Liver (tissue), 9 donors: ENCODE measurements around the gene FTCD. TPM values are rescaled to one million over a fixed set of nuclear protein-coding genes. Genes with fewer than 3 reads are reported as not detected.

Source experiments
- DNase-seq: peaks from one replicate; pipeline ENCODE4 v3.0.0-alpha.2; 2017; ENCODE audit warnings: low spot score
- H3K27ac ChIP-seq, 2 donors: one replicate each; pipeline ENCODE4 v1.7.0; 2013; ENCODE audit warnings: inconsistent platforms in 2 of 2, low read length in 2 of 2, control low read depth in 1 of 2, low read depth in 1 of 2, mild to moderate bottlenecking in 1 of 2
- H3K27me3 ChIP-seq, 4 donors: one replicate each; pipeline versions ENCODE4 v1.6.1 to v1.7.0; 2013; ENCODE audit warnings: low read length in 3 of 4, inconsistent platforms in 1 of 4, mild to moderate bottlenecking in 1 of 4, moderate library complexity in 1 of 4; ENCODE audit not compliant: control insufficient read depth in 4 of 4, insufficient read depth in 4 of 4
- H3K36me3 ChIP-seq, 4 donors: one replicate each; pipeline versions ENCODE4 v1.6.1 to v1.7.0; 2013; ENCODE audit warnings: low read length in 3 of 4, mild to moderate bottlenecking in 3 of 4, low read depth in 1 of 4, moderate library complexity in 1 of 4; ENCODE audit not compliant: control insufficient read depth in 4 of 4, insufficient read depth in 3 of 4
- H3K4me1 ChIP-seq, 4 donors: one replicate each; pipeline versions ENCODE4 v1.6.1 to v1.7.0; 2013; ENCODE audit warnings: low read length in 3 of 4, mild to moderate bottlenecking in 3 of 4, moderate library complexity in 1 of 4; ENCODE audit not compliant: control insufficient read depth in 4 of 4, insufficient read depth in 4 of 4
- H3K4me3 ChIP-seq, 3 donors: one replicate each; pipeline versions ENCODE4 v1.6.1 to v1.7.0; 2013; ENCODE audit warnings: low read length in 3 of 3, control low read depth in 1 of 3, low read depth in 1 of 3, mild to moderate bottlenecking in 1 of 3
- H3K9ac ChIP-seq, 2 donors: one replicate each; pipeline ENCODE4 v1.7.0; 2013; ENCODE audit warnings: low read length in 2 of 2, mild to moderate bottlenecking in 2 of 2, moderate library complexity in 2 of 2, control low read depth in 1 of 2, low read depth in 1 of 2
- H3K9me3 ChIP-seq, 4 donors: one replicate each; pipeline versions ENCODE4 v1.6.1 to v1.7.0; 2013; ENCODE audit warnings: low read length in 3 of 4; ENCODE audit not compliant: control insufficient read depth in 4 of 4
- ATF3 ChIP-seq: IDR thresholded peaks from 2 replicates; pipeline ENCODE4 v1.6.1; 2016; ENCODE audit warnings: antibody characterized with exemption
- CTCF ChIP-seq: fragments of 150-350 bp; IDR thresholded peaks from 2 replicates; pipeline ENCODE4 v1.5.1; 2017; ENCODE audit warnings: improper control_type of control experiment, low read depth, low read length; ENCODE audit not compliant: missing input control
- EGR1 ChIP-seq, 2 donors: IDR thresholded peaks; 2 replicates each; pipeline ENCODE4 v1.6.1; 2016 to 2018; ENCODE audit warnings: antibody characterized with exemption in 2 of 2, low read depth in 2 of 2
- FOXA1 ChIP-seq: IDR thresholded peaks from 2 replicates; pipeline ENCODE4 v1.6.1; 2016; ENCODE audit warnings: antibody characterized with exemption
- FOXA2 ChIP-seq: IDR thresholded peaks from 2 replicates; pipeline ENCODE4 v1.6.1; 2016; ENCODE audit warnings: antibody characterized with exemption
- GABPA ChIP-seq, 2 donors: IDR thresholded peaks in 1 of 2; conservative IDR thresholded peaks in 1 of 2; 2 replicates each; pipeline ENCODE4 v1.6.1; 2016; ENCODE audit warnings: antibody characterized with exemption in 2 of 2, mild to moderate bottlenecking in 1 of 2, moderate library complexity in 1 of 2
- HNF4A ChIP-seq, 2 donors: conservative IDR thresholded peaks; 2 replicates each; pipeline ENCODE4 v1.6.1; 2016; ENCODE audit warnings: antibody characterized with exemption in 2 of 2, mild to moderate bottlenecking in 2 of 2
- HNF4G ChIP-seq: IDR thresholded peaks from 2 replicates; pipeline ENCODE4 v1.6.1; 2016; ENCODE audit warnings: antibody characterized with exemption
- JUND ChIP-seq, 2 donors: IDR thresholded peaks; 2 replicates each; pipeline ENCODE4 v1.6.1; 2016; ENCODE audit warnings: antibody characterized with exemption in 2 of 2
- MAX ChIP-seq: IDR thresholded peaks from 2 replicates; pipeline ENCODE4 v1.6.1; 2016; ENCODE audit warnings: antibody characterized with exemption
- NR2F2 ChIP-seq: IDR thresholded peaks from 2 replicates; pipeline ENCODE4 v1.6.1; 2016; ENCODE audit warnings: antibody characterized with exemption
- RAD21 ChIP-seq, 2 donors: IDR thresholded peaks; 2 replicates each; pipeline ENCODE4 v1.6.1; 2016; ENCODE audit warnings: antibody characterized with exemption in 2 of 2, mild to moderate bottlenecking in 2 of 2
- REST ChIP-seq: IDR thresholded peaks from 2 replicates; pipeline ENCODE4 v1.6.1; 2016; ENCODE audit warnings: antibody characterized with exemption, mild to moderate bottlenecking
- RXRA ChIP-seq, 2 donors: IDR thresholded peaks; 2 replicates each; pipeline ENCODE4 v1.6.1; 2017 to 2018; ENCODE audit warnings: antibody characterized with exemption in 2 of 2, mild to moderate bottlenecking in 1 of 2
- SP1 ChIP-seq: IDR thresholded peaks from 2 replicates; pipeline ENCODE4 v1.6.1; 2018; ENCODE audit warnings: antibody characterized with exemption, mild to moderate bottlenecking
- YY1 ChIP-seq: IDR thresholded peaks from 2 replicates; pipeline ENCODE4 v1.6.1; 2016; ENCODE audit warnings: antibody characterized with exemption, mild to moderate bottlenecking
- ZBTB33 ChIP-seq: IDR thresholded peaks from 2 replicates; pipeline ENCODE4 v1.6.1; 2016; ENCODE audit warnings: antibody characterized with exemption
- WGBS: extraction: QIAGEN DNeasy Blood & Tissue Kit; methylation state at CpG from one replicate; pipeline ENCODE4 v1.1.7; 2013; 5-methylcytosine and 5-hydroxymethylcytosine counted together
- polyA plus RNA-seq, 2 donors: library from polyadenylated mRNA; stranded (reverse) in 1 of 2; unstranded in 1 of 2; fragments of 200-250 nt in 1 of 2; fragments of >200 nt in 1 of 2; fragmentation: Nextera tagmentation in 1 of 2; extraction: Ambion mirVana in 1 of 2; gene quantifications; one replicate each; pipeline versions ENCODE4 v1.2.1 to v1.2.3, GENCODE V29; 2013 to 2015
- total RNA-seq, 2 donors: library from RNA; depleted of rRNA; stranded (reverse); fragments of >200 nt; gene quantifications; one replicate each; pipeline ENCODE4 v1.2.3, GENCODE V29; 2014
- donor health status: healthy.
- donor health status: healthy.
- donor health status: healthy.
- donor health status: healthy.
- donor health status: healthy.

Gene FTCD
- total and polyA plus RNA-seq, 4 donors, result 130 to 182 (median 173) TPM

GRCh38 chr21:46100020-46100419 is 55.4 kb downstream of the FTCD start:
- Histone ChIP-seq H3K27me3 (no peaks in the 10 kb centered on the region), H3K9ac (no peak overlapping the region), H3K4me3 (no peak overlapping the region), H3K36me3 (peaks cover 0 to 2% (median 0%) of the 10 kb centered on the region in 4 donors), H3K27ac (no peak overlapping the region), H3K9me3 (peaks cover 3 to 9% (median 7%) of the 10 kb centered on the region in 4 donors), H3K4me1 (peaks cover 0 to 9% (median 2%) of the 10 kb centered on the region in 4 donors)
- TF ChIP-seq YY1, result no peak
- TF ChIP-seq NR2F2, result no peak
- TF ChIP-seq SP1, result no peak
- TF ChIP-seq HNF4G, result no peak
- TF ChIP-seq HNF4A (conservative IDR thresholded peaks at IDR 0.05), result no peak
- TF ChIP-seq EGR1 (IDR thresholded peaks at IDR 0.05; ENCODE audit: low read depth in 2 of 2), result no peak
- no peak for TF ChIP-seq CTCF
- no peak for TF ChIP-seq GABPA (IDR thresholded peaks at IDR 0.05 in 1 of 2, conservative IDR thresholded peaks at IDR 0.05 in 1 of 2)
- no peak for TF ChIP-seq FOXA2
- no peak for TF ChIP-seq ZBTB33
- no peak for TF ChIP-seq MAX
- TF ChIP-seq ATF3, result no peak
- TF ChIP-seq RXRA (IDR thresholded peaks at IDR 0.05), result no peak
- no peak for TF ChIP-seq REST
- 82% methylated on average over 6 of the region's 6 CpGs for WGBS
- DNase-seq, result no peak

- no peaks in the 10 kb centered on the region for H3K27me3 ChIP-seq
- no peak overlapping the region for H3K27ac ChIP-seq
Measured at GRCh38 chr21:46099476-46099875, 55.9 kb downstream of the FTCD start.

More at GRCh38 chr21:46099476-46099875, 55.9 kb downstream of the FTCD start:
- Histone ChIP-seq H3K4me1 (peaks cover 0 to 9% (median 2%) of the 10 kb centered on the region in 4 donors), H3K36me3 (peaks cover 0 to 2% (median 0%) of the 10 kb centered on the region in 4 donors), H3K9ac (no peak overlapping the region), H3K4me3 (peak overlapping the region in 1 of 3 donors; percentile 23), H3K9me3 (peaks cover 1 to 9% (median 7%) of the 10 kb centered on the region in 4 donors)
- WGBS, result 36% methylated on average over 18 of the region's 18 CpGs
- no peak for TF ChIP-seq FOXA1
- TF ChIP-seq MAX, result no peak
- no peak for TF ChIP-seq FOXA2
- TF ChIP-seq REST, result no peak
- no peak for TF ChIP-seq JUND (IDR thresholded peaks at IDR 0.05)
- TF ChIP-seq RAD21 (IDR thresholded peaks at IDR 0.05), result no peak
- no peak for TF ChIP-seq ZBTB33
- no peak for TF ChIP-seq EGR1 (IDR thresholded peaks at IDR 0.05; ENCODE audit: low read depth in 2 of 2)
- no peak for TF ChIP-seq HNF4G
- peak; percentile 19 for DNase-seq
